ENCODE results near the gene KLK4. TPM values are rescaled to one million over a fixed set of nuclear protein-coding genes. Genes with fewer than 3 reads are reported as not detected.

Gene KLK4
- total RNA-seq, 1 experiment from 2014 or later: 0.48 TPM

DNA sequence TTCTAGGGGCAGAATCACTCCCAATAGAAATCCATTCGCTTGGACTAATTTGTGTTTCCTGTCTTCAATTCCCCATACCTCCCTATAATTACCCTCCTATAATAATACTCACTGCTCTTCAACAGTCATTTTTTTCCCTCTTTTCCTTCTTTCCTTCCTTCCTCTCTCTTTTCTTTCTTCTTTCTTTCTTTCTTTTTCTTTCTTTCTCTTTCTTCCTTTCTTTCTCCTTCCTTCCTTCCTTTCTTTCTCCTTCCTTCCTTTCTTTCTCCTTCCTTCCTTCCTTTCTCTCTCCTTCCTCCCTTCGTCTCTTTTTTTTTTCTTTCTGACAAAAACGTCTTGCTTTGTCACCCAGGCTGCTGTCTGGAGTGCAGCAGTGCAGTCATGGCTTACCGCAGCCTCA lies 33.6 kb upstream of the KLK4 start:
- Histone ChIP-seq H2BK12ac (ENCODE audit: insufficient read length, low read depth, low read length) (no peak overlapping the region), H3K23me2 (ENCODE audit: insufficient read length, low read depth, low read length, poor library complexity, severe bottlenecking) (no peaks in the 10 kb centered on the region), H2BK15ac (ENCODE audit: low read depth, low read length) (no peak overlapping the region), H3K23ac (ENCODE audit: insufficient read length, low read depth, low read length) (no peak overlapping the region), H3K4ac (ENCODE audit: low read depth, low read length) (no peak overlapping the region), H2BK20ac (ENCODE audit: low read depth, low read length, poor library complexity, severe bottlenecking) (no peak overlapping the region), H3K9ac (ENCODE audit: extremely low read depth, insufficient read length, low read length) (no peak overlapping the region), H2BK5ac (ENCODE audit: insufficient read length, low read length) (no peak overlapping the region), H2BK120ac (ENCODE audit: low read depth, low read length, poor library complexity, severe bottlenecking) (no peak overlapping the region), H3K79me1 (ENCODE audit: insufficient read depth, low read depth, low read length, poor library complexity, severe bottlenecking) (no peaks in the 10 kb centered on the region), H3K56ac (ENCODE audit: insufficient read length, low read depth, low read length) (no peak overlapping the region), H4K8ac (replicated peaks; ENCODE audit: insufficient read length, low read depth, low read length) (no peak overlapping the region), H3K27ac (ENCODE audit: insufficient read length, low read depth, low read length) (no peak overlapping the region), H3T11ph (ENCODE audit: low read length) (no peak overlapping the region), H2AFZ (ENCODE audit: low read length) (no peak overlapping the region), H3K27me3 (ENCODE audit: insufficient read depth, low read length) (no peaks in the 10 kb centered on the region), H3K4me2 (ENCODE audit: insufficient read depth, insufficient read length, low read length) (no peak overlapping the region), H3K18ac (ENCODE audit: insufficient read length, low read depth, low read length) (no peak overlapping the region), H3K79me2 (ENCODE audit: insufficient read depth, low read length) (no peaks in the 10 kb centered on the region), H4K91ac (ENCODE audit: insufficient read length, low read depth, low read length) (no peak overlapping the region), H3K14ac (ENCODE audit: insufficient read depth, low read length) (no peak overlapping the region), H4K5ac (ENCODE audit: insufficient read length, low read depth, low read length) (no peak overlapping the region), H3K9me3 (ENCODE audit: control insufficient read depth, low read depth, low read length) (no peaks in the 10 kb centered on the region), H2AK5ac (ENCODE audit: insufficient read length, low read length) (no peak overlapping the region), H3K4me1 (ENCODE audit: insufficient read depth, low read length) (no peaks in the 10 kb centered on the region), H4K20me1 (ENCODE audit: control insufficient read depth, insufficient read depth, insufficient read length) (no peaks in the 10 kb centered on the region)
- no peak for DNase-seq
- Mint-ChIP-seq H3K27ac (no peak overlapping the region), H3K27me3 (ENCODE audit: low read depth) (peaks cover 48% of the 10 kb centered on the region), H3K4me3 (no peak overlapping the region), H3K9me3 (peaks cover 2 to 5% of the 10 kb centered on the region in 2 experiments; a peak in 3 of 5 replicates), H3K4me1 (peaks cover under 1% of the 10 kb centered on the region in 2 experiments; a peak in 2 of 4 replicates), H3K36me3 (ENCODE audit: insufficient read depth in 1 of 3, low read depth in 3 of 3) (no peaks in the 10 kb centered on the region)
- TF ChIP-seq, protein P1, sequence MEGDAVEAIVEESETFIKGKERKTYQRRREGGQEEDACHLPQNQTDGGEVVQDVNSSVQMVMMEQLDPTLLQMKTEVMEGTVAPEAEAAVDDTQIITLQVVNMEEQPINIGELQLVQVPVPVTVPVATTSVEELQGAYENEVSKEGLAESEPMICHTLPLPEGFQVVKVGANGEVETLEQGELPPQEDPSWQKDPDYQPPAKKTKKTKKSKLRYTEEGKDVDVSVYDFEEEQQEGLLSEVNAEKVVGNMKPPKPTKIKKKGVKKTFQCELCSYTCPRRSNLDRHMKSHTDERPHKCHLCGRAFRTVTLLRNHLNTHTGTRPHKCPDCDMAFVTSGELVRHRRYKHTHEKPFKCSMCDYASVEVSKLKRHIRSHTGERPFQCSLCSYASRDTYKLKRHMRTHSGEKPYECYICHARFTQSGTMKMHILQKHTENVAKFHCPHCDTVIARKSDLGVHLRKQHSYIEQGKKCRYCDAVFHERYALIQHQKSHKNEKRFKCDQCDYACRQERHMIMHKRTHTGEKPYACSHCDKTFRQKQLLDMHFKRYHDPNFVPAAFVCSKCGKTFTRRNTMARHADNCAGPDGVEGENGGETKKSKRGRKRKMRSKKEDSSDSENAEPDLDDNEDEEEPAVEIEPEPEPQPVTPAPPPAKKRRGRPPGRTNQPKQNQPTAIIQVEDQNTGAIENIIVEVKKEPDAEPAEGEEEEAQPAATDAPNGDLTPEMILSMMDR (conservative IDR thresholded peaks at IDR 0.05): no peak
- no CpG with 5 or more reads among the region's 4 CpGs for WGBS (ENCODE audit: extremely low coverage, insufficient read length, low lambda C conversion rate)

Data from H9 (cell line).